ENCODE measurements around the gene PTPMT1.
"Not testable (repeated sequence)": the region's sequence is repeated elsewhere in the genome, so short reads cannot be mapped to it uniquely, and the experiment has no call there.

GRCh38 chr11:47564366-47564765 is 1.0 kb upstream of the PTPMT1 start:
- TF ChIP-seq CTCF (IDR thresholded peaks at IDR 0.05); ZFX (IDR thresholded peaks at IDR 0.05; ENCODE audit: borderline replicate concordance): not testable (repeated sequence)

Measured in 22Rv1 (cell line).